K562 (cell line): ENCODE results near the gene ZNF559. TPM values are rescaled to one million over a fixed set of nuclear protein-coding genes. Genes with fewer than 3 reads are reported as not detected.
A peak's percentile ranks its signal among the peaks of the same experiment; 100 is the strongest.

Experiments
- FOXM1 ChIP-seq, 2 experiments: fragments of 450-650 bp in 1 of 2; sonication (generic) in 1 of 2; formaldehyde crosslinking in 1 of 2; IDR thresholded peaks; 2 replicates each; pipeline versions ENCODE4 v1.6.1 to v1.9.0; 2017 to 2022; ENCODE audit warnings: low read depth in 2 of 2, mild to moderate bottlenecking in 2 of 2, missing genetic modification reagents in 1 of 2, moderate library complexity in 1 of 2
- GABPB2 ChIP-seq: fragments of 250-450 bp; sonication (Bioruptor Pico); conservative IDR thresholded peaks from 2 replicates; pipeline ENCODE4 v1.5.1; 2021; ENCODE audit warnings: mild to moderate bottlenecking
- HBP1 ChIP-seq: fragments of 450-650 bp; formaldehyde crosslinking; IDR thresholded peaks from 2 replicates; pipeline ENCODE4 v1.4.0; 2022; ENCODE audit warnings: missing genetic modification characterization
- HDAC3 ChIP-seq: fragments of 450-650 bp; IDR thresholded peaks from 2 replicates; pipeline ENCODE4 v1.6.1; 2018; ENCODE audit warnings: borderline replicate concordance, mild to moderate bottlenecking, moderate library complexity; ENCODE audit not compliant: partially characterized antibody
- IFI16 ChIP-seq: fragments of 250-450 bp; sonication (Bioruptor Pico); IDR thresholded peaks from 2 replicates; pipeline ENCODE4 v2.1.2; 2022; ENCODE audit warnings: mild to moderate bottlenecking, inconsistent platforms
- KLF1 ChIP-seq: fragments of 450-650 bp; IDR thresholded peaks from 2 replicates; pipeline ENCODE4 v1.6.1; 2016; ENCODE audit warnings: missing genetic modification characterization, missing compliant biosample characterization
- NRF1 ChIP-seq, 2 experiments: fragments of 450-650 bp; IDR thresholded peaks in 1 of 2; conservative IDR thresholded peaks in 1 of 2; 2 replicates each; pipeline ENCODE4 v1.6.1; 2014; ENCODE audit warnings: mild to moderate bottlenecking in 2 of 2
- PHB ChIP-seq: fragments of 250-450 bp; sonication (Bioruptor Pico); IDR thresholded peaks from 2 replicates; pipeline ENCODE4 v1.5.0; 2021
- PHF21A ChIP-seq: fragments of 450-650 bp; IDR thresholded peaks from 2 replicates; pipeline ENCODE4 v1.6.1; 2017; ENCODE audit warnings: low read depth, borderline replicate concordance
- POLR2H ChIP-seq: IDR thresholded peaks from 2 replicates; pipeline ENCODE4 v1.6.1; 2016; ENCODE audit warnings: missing genetic modification characterization, low read depth, mild to moderate bottlenecking, control low read depth, missing compliant biosample characterization, moderate library complexity
- RCOR1 ChIP-seq, 2 experiments: IDR thresholded peaks; 2 replicates each; pipeline ENCODE4 v1.6.1; 2012; ENCODE audit warnings: low read depth in 2 of 2, low read length in 2 of 2, borderline replicate concordance in 1 of 2, improper control_type of control experiment in 1 of 2
- SMAD2 ChIP-seq: fragments of 150-350 bp; IDR thresholded peaks from 2 replicates; pipeline ENCODE4 v1.6.1; 2014; ENCODE audit warnings: low read depth, mild to moderate bottlenecking, low read length
- TBL1XR1 ChIP-seq, 2 experiments: IDR thresholded peaks; 2 replicates each; pipeline ENCODE4 v1.6.1; 2012; ENCODE audit warnings: improper control_type of control experiment in 2 of 2, low read length in 2 of 2, mild to moderate bottlenecking in 1 of 2
- ZBTB26 ChIP-seq: fragments of 450-650 bp; formaldehyde crosslinking; IDR thresholded peaks from 2 replicates; pipeline ENCODE4 v1.4.0; 2022; ENCODE audit warnings: missing genetic modification characterization
- ZC3H11A ChIP-seq: IDR thresholded peaks from 2 replicates; pipeline ENCODE4 v1.6.1; 2012; ENCODE audit warnings: low read depth, low read length, improper control_type of control experiment
- ZC3H8 ChIP-seq: fragments of 450-650 bp; IDR thresholded peaks from 2 replicates; pipeline ENCODE4 v1.6.1; 2017
- ZFP91 ChIP-seq: sonication (generic); formaldehyde crosslinking; IDR thresholded peaks from 2 replicates; pipeline ENCODE4 v1.8.0; 2022; ENCODE audit warnings: mild to moderate bottlenecking, missing genetic modification reagents
- ZKSCAN3 ChIP-seq: fragments of 250-450 bp; sonication (Bioruptor Pico); IDR thresholded peaks from 2 replicates; pipeline ENCODE4 v1.4.0; 2020
- ZNF224 ChIP-seq: sonication (generic); formaldehyde crosslinking; IDR thresholded peaks from 2 replicates; pipeline ENCODE4 v1.8.0; 2022; ENCODE audit warnings: mild to moderate bottlenecking, missing genetic modification reagents
- ZNF3 ChIP-seq: fragments of 250-450 bp; sonication (Bioruptor Pico); IDR thresholded peaks from 2 replicates; pipeline ENCODE4 v1.5.0; 2021; ENCODE audit warnings: mild to moderate bottlenecking, moderate library complexity
- ZNF311 ChIP-seq: fragments of 250-450 bp; sonication (Bioruptor Pico); IDR thresholded peaks from 2 replicates; pipeline ENCODE4 v1.4.0; 2020; ENCODE audit warnings: mild to moderate bottlenecking, moderate library complexity
- ZNF740 ChIP-seq, 3 experiments: fragments of 200-800 bp in 1 of 3; sonication (Bioruptor generic) in 1 of 3; sonication (generic) in 1 of 3; formaldehyde crosslinking in 1 of 3; IDR thresholded peaks; 2 replicates each; pipeline versions ENCODE4 v1.6.1 to v1.8.0; 2016 to 2022; ENCODE audit warnings: mild to moderate bottlenecking in 2 of 3, missing compliant biosample characterization in 2 of 3, missing genetic modification characterization in 2 of 3, missing genetic modification reagents in 1 of 3
- polyA plus RNA-seq, 8 experiments: library from polyadenylated mRNA; depleted of rRNA in 4 of 8; stranded (reverse) in 5 of 8; unstranded in 3 of 8; fragments of >200 nt; fragmentation: Nextera tagmentation in 2 of 8; fragmentation: Illumina TruSeq in 1 of 8; extraction: Ambion mirVana in 2 of 8; extraction: Trizol in 1 of 8; gene quantifications; 2 replicates each; pipeline versions ENCODE4 v1.2.1 to v1.2.3, GENCODE V29; 2011 to 2014; ENCODE audit warnings: inconsistent platforms in 1 of 8, missing spikeins in 1 of 8
- total RNA-seq, 7 experiments: library from RNA; depleted of rRNA in 6 of 7; stranded (reverse); fragments of >200 nt in 6 of 7; fragmentation: Illumina TruSeq in 2 of 7; extraction: Trizol in 2 of 7; gene quantifications; 2 replicates each; pipeline versions ENCODE4 v1.2.1 to v1.2.3, GENCODE V29; 2011 to 2021; ENCODE audit warnings: low replicate concordance in 1 of 7

Gene ZNF559
- total and polyA plus RNA-seq, 9 of the 15 experiments (the other 6 are each of a cell fraction or from before 2014, with no cell fraction given) = 4.0 to 21.5 (median 11.5) TPM

GRCh38 chr19:9309139-9309973 is 14.6 kb upstream of the ZNF559 start, which contains the start of gene ZNF699 (continued):
- TF ChIP-seq PHF21A (peak; percentile 75), ZNF311 (CRISPR knock-in tag) (no peak), ZC3H8 (no peak), ZBTB26 (CRISPR knock-in tag) (no peak), TBL1XR1 (IDR thresholded peaks at IDR 0.05; ENCODE audit: low read length in 2 of 2) (no peak), ZFP91 (CRISPR knock-in tag) (no peak), ZC3H11A (no peak), RCOR1 (IDR thresholded peaks at IDR 0.05; ENCODE audit: borderline replicate concordance in 1 of 2, low read depth in 2 of 2, low read length in 2 of 2) (0 out of 4 replicates have a peak, but pooled peaks of 1 of the 2 experiments have one; percentile 18), GABPB2 (no peak), POLR2H (tag) (no peak), ZNF3 (CRISPR knock-in tag) (no peak), HBP1 (CRISPR knock-in tag) (no peak), SMAD2 (no peak), ZNF224 (CRISPR knock-in tag) (no peak), ZNF740 (CRISPR knock-in tag; IDR thresholded peaks at IDR 0.05) (no peak), ZNF740 (tag; IDR thresholded peaks at IDR 0.05) (no peak), FOXM1 (IDR thresholded peaks at IDR 0.05; ENCODE audit: low read depth) (no peak), FOXM1 (CRISPR knock-in tag; IDR thresholded peaks at IDR 0.05; ENCODE audit: low read depth) (no peak), HDAC3 (no peak), ZKSCAN3 (CRISPR knock-in tag) (no peak), NRF1 (conservative IDR thresholded peaks at IDR 0.05 in 1 of 2, IDR thresholded peaks at IDR 0.05 in 1 of 2) (peak; percentile 99), PHB (CRISPR knock-in tag) (no peak), IFI16 (CRISPR knock-in tag) (no peak), KLF1 (tag) (no peak; the same call in 1 of the 2 replicates)
